K562 (cell line): ENCODE measurements around the gene HAUS1. TPM values are rescaled to one million over a fixed set of nuclear protein-coding genes. Genes with fewer than 3 reads are reported as not detected.

Experiments used
- ATAC-seq: fragments of 200-7000 bp; cut with Tn5 transposase; 3 replicates; pipeline ENCODE4 v1.9.1; 2020; ENCODE audit warnings: moderate library complexity
- BruUV-seq: library from RNA; stranded (reverse); fragments of 400-500 nt; replicated peaks from 2 replicates; lab custom pipeline; 2021; lab: Mats Ljungman, UMichigan
- CTCF ChIA-PET: fragments of 300-600 bp; formaldehyde crosslinking; extraction: SDS; loops from one replicate; lab custom pipeline; 2021; ENCODE audit warnings: low intra/inter-chr PET ratio; lab: Yijun Ruan, JAX
- POLR2A ChIA-PET: fragments of 300-600, 350-650 bp; sonication (Branson Sonifier 250); formaldehyde crosslinking; extraction: SDS; loops from one replicate; lab custom pipeline; 2021; ENCODE audit warnings: antibody characterized with exemption, inconsistent platforms; lab: Yijun Ruan, JAX
- DNase-seq, 4 experiments: peaks; one replicate each; pipeline versions ENCODE4 v3.0.0 to v3.0.0-alpha.2; 2011 to 2018; ENCODE audit warnings: low spot score in 3 of 4, mixed read lengths in 3 of 4; ENCODE audit errors: extremely low read depth in 1 of 4
- FAIRE-seq: peaks from 2 replicates; lab custom pipeline; 2011; peaks lifted over from hg19 to GRCh38; lab: Jason Lieb, UNC
- H2AFZ ChIP-seq: 2 replicates; pipeline ENCODE4 v1.6.0; 2011; ENCODE audit warnings: low read depth, low read length, control low read depth, inconsistent platforms
- H3K27ac ChIP-seq: fragments of 200-600 bp; 3 replicates; pipeline ENCODE4 v1.8.0; 2011; ENCODE audit warnings: low read depth, mild to moderate bottlenecking, control low read depth, inconsistent platforms, low read length, moderate library complexity, mixed read lengths; ENCODE audit errors: extremely low read depth
- H3K27me3 ChIP-seq, 2 experiments: fragments of 300-600 bp in 1 of 2; 2 replicates in 1 of 2; 3 replicates in 1 of 2; pipeline versions ENCODE4 v1.6.0 to v1.8.0; 2011; ENCODE audit warnings: inconsistent platforms in 2 of 2, low read length in 2 of 2, mild to moderate bottlenecking in 1 of 2, mixed read lengths in 1 of 2, moderate library complexity in 1 of 2; ENCODE audit not compliant: control insufficient read depth in 2 of 2, insufficient read depth in 2 of 2
- H3K36me3 ChIP-seq: fragments of 300-600 bp; 3 replicates; pipeline ENCODE4 v1.8.0; 2011; ENCODE audit warnings: mild to moderate bottlenecking, low read length, inconsistent platforms; ENCODE audit not compliant: control insufficient read depth, insufficient read depth
- H3K4me1 ChIP-seq, 2 experiments: fragments of 200-600 bp in 1 of 2; replicated peaks in 1 of 2; 2 replicates in 1 of 2; 3 replicates in 1 of 2; pipeline versions ENCODE4 v1.5.1 to v1.8.0; 2011; ENCODE audit warnings: inconsistent platforms in 2 of 2, low read length in 2 of 2, mild to moderate bottlenecking in 1 of 2, mixed read lengths in 1 of 2, moderate library complexity in 1 of 2; ENCODE audit not compliant: control insufficient read depth in 2 of 2, insufficient read depth in 2 of 2
- H3K4me2 ChIP-seq: 2 replicates; pipeline ENCODE4 v1.6.1; 2011; ENCODE audit warnings: low read length, control low read depth, inconsistent platforms, mixed read lengths; ENCODE audit not compliant: insufficient read depth
- H3K4me3 ChIP-seq: fragments of 200-600 bp; sonication (generic), shearing (Covaris generic); 2 replicates; pipeline ENCODE4 v1.5.1; 2016; ENCODE audit warnings: control low read depth, inconsistent platforms
- H3K79me2 ChIP-seq: fragments of 200-600 bp; 3 replicates; pipeline ENCODE4 v1.8.0; 2011; ENCODE audit warnings: low read length, inconsistent platforms; ENCODE audit not compliant: control insufficient read depth, insufficient read depth
- H3K9ac ChIP-seq, 2 experiments: 2 replicates each; pipeline versions ENCODE4 v1.6.0 to v1.6.1; 2011; ENCODE audit warnings: low read depth in 2 of 2, low read length in 2 of 2, control low read depth in 1 of 2, inconsistent platforms in 1 of 2, mild to moderate bottlenecking in 1 of 2, mixed read lengths in 1 of 2; ENCODE audit not compliant: insufficient read depth in 1 of 2
- H3K9me1 ChIP-seq: one replicate; pipeline ENCODE4 v1.6.0; 2011; ENCODE audit warnings: inconsistent platforms, mild to moderate bottlenecking, low read length, moderate library complexity; ENCODE audit not compliant: control insufficient read depth, insufficient read depth
- H3K9me3 ChIP-seq: replicated peaks from 2 replicates; pipeline ENCODE4 v1.5.1; 2011; ENCODE audit warnings: low read depth, low read length, inconsistent platforms; ENCODE audit not compliant: control insufficient read depth, insufficient read depth
- H4K20me1 ChIP-seq: replicated peaks from 2 replicates; pipeline ENCODE4 v1.6.1; 2011; ENCODE audit warnings: low read length, inconsistent platforms, mixed read lengths; ENCODE audit not compliant: control insufficient read depth, insufficient read depth
- C11orf30 ChIP-seq: fragments of 450-650 bp; IDR thresholded peaks from 2 replicates; pipeline ENCODE4 v1.6.1; 2016; ENCODE audit warnings: low read depth, mild to moderate bottlenecking
- ELF2 ChIP-seq: fragments of 250-450 bp; sonication (Bioruptor Pico); IDR thresholded peaks from 2 replicates; pipeline ENCODE4 v1.5.0; 2021; ENCODE audit warnings: mild to moderate bottlenecking
- HLTF ChIP-seq: fragments of 450-650 bp; IDR thresholded peaks from 2 replicates; pipeline ENCODE4 v1.6.1; 2016
- KAT7 ChIP-seq: sonication (generic); formaldehyde crosslinking; IDR thresholded peaks from 2 replicates; pipeline ENCODE4 v1.8.0; 2022; ENCODE audit warnings: missing genetic modification reagents, mild to moderate bottlenecking, borderline replicate concordance
- POLR3A ChIP-seq: IDR thresholded peaks from 2 replicates; pipeline ENCODE4 v1.6.1; 2011; ENCODE audit warnings: borderline replicate concordance, mild to moderate bottlenecking, moderate library complexity; ENCODE audit not compliant: insufficient read length, insufficient read depth; ENCODE audit errors: extremely low read depth
- TAF7 ChIP-seq: fragments of 450-650 bp; IDR thresholded peaks from 2 replicates; pipeline ENCODE4 v1.6.1; 2016; ENCODE audit warnings: missing genetic modification characterization, missing compliant biosample characterization
- WHSC1 ChIP-seq: IDR thresholded peaks from one replicate; pipeline ENCODE4 v1.6.1; 2012; ENCODE audit warnings: low read length, control low read depth, inconsistent platforms
- ZNF174 ChIP-seq: fragments of 250-450 bp; sonication (Bioruptor Pico); IDR thresholded peaks from 2 replicates; pipeline ENCODE4 v1.4.0; 2020; ENCODE audit warnings: mild to moderate bottlenecking
- ZNF668 ChIP-seq: fragments of 250-450 bp; sonication (Bioruptor Pico); IDR thresholded peaks from 2 replicates; pipeline ENCODE4 v1.8.0; 2022; ENCODE audit warnings: mild to moderate bottlenecking, inconsistent platforms
- WGBS: fragments of 100-300 bp; shearing (Covaris generic); methylation state at CpG from one replicate; pipeline ENCODE4 v1.1.6; 2016; ENCODE audit warnings: low coverage, mixed read lengths; ENCODE audit not compliant: insufficient coverage; ENCODE audit errors: missing lambda C conversion rate; 5-methylcytosine and 5-hydroxymethylcytosine counted together
- in situ Hi-C: fragments of 300-500 bp; cut with MboI; formaldehyde crosslinking; loops from 4 replicates; pipeline ENCODE4 v1.15.0; 2018; ENCODE audit warnings: inconsistent platforms, mixed read lengths
- intact Hi-C: fragments of 100-400 bp; cut with micrococcal nuclease; formaldehyde crosslinking; loops from 2 replicates; pipeline ENCODE4 v1.14.2; 2022
- polyA plus RNA-seq, 8 experiments: library from polyadenylated mRNA; depleted of rRNA in 4 of 8; stranded (reverse) in 5 of 8; unstranded in 3 of 8; fragments of >200 nt; fragmentation: Nextera tagmentation in 2 of 8; fragmentation: Illumina TruSeq in 1 of 8; extraction: Ambion mirVana in 2 of 8; extraction: Trizol in 1 of 8; gene quantifications; 2 replicates each; pipeline versions ENCODE4 v1.2.1 to v1.2.3, GENCODE V29; 2011 to 2014; ENCODE audit warnings: inconsistent platforms in 1 of 8, missing spikeins in 1 of 8
- total RNA-seq, 7 experiments: library from RNA; depleted of rRNA in 6 of 7; stranded (reverse); fragments of >200 nt in 6 of 7; fragmentation: Illumina TruSeq in 2 of 7; extraction: Trizol in 2 of 7; gene quantifications; 2 replicates each; pipeline versions ENCODE4 v1.2.1 to v1.2.3, GENCODE V29; 2011 to 2021; ENCODE audit warnings: low replicate concordance in 1 of 7
- TF ChIP-seq, protein P1 (sequence below): sonication (generic); formaldehyde crosslinking; IDR thresholded peaks from 2 replicates; pipeline ENCODE4 v1.8.1; 2023; ENCODE audit warnings: missing genetic modification reagents, mild to moderate bottlenecking, borderline replicate concordance
- TF ChIP-seq, protein P2 (sequence below), 2 experiments: fragments of 450-650 bp; IDR thresholded peaks; 2 replicates each; pipeline ENCODE4 v1.6.1; 2016
- TF ChIP-seq, protein P3 (sequence below), 2 experiments: fragments of 450-650 bp in 1 of 2; sonication (generic) in 1 of 2; formaldehyde crosslinking; conservative IDR thresholded peaks; 2 replicates each; pipeline versions ENCODE4 v1.4.0 to v1.8.1; 2020 to 2022; ENCODE audit warnings: mild to moderate bottlenecking in 1 of 2, missing genetic modification reagents in 1 of 2
- TF ChIP-seq, protein P4 (sequence below): fragments of 250-450 bp; sonication (Bioruptor Pico); IDR thresholded peaks from 2 replicates; pipeline ENCODE4 v1.9.0; 2021; ENCODE audit warnings: mild to moderate bottlenecking, inconsistent platforms

Gene HAUS1
- total and polyA plus RNA-seq, 9 of the 15 experiments (the other 6 are each of a cell fraction or from before 2014, with no cell fraction given) = 45.6 to 135 (median 76.3) TPM

DNA sequence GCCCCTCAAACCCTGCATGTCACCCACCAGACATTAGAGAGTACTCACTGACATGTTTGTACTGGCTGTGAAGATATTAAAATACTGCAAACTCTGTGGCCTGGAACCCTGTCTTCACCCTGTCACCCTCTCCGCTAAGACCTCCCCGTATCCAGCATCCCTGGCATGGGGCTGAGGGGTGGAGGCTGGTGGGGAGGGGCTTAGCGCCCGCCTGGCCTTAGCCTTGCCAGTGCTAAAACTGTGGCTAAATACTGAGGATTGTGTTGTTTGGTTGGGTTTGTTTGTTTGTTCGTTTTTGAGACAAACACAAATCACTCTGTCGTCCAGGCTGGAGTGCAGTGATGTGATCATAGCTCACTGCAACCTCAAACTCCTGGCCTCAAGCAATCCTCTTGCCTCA lies 34.0 kb upstream of the HAUS1 start:
- H3K79me2 ChIP-seq = peaks cover 50% of the 10 kb centered on the region
- POLR2A ChIA-PET = interaction anchor here (0.8 to 1.5 kb wide), 4 partner anchors 8 to 56 kb away, joined by 3 to 7 read pairs (median 4); no protein-coding TSS in a partner anchor
- no peak overlapping the region for H2AFZ ChIP-seq
- WGBS = 21% methylated on average over 2 of the region's 6 CpGs
- H3K9me1 ChIP-seq = no peaks in the 10 kb centered on the region
- DNase-seq (no peak), ATAC-seq (no peak), FAIRE-seq (no peak)
- TSS peak; percentile 38 for BruUV-seq
- peak overlapping the region; percentile 82; the same call in 1 of the 2 replicates for H3K4me2 ChIP-seq
- in situ Hi-C loops = loop anchor here (10.0 kb wide), 1 partner anchor 395 kb away; no protein-coding TSS in a partner anchor
- peaks cover 10% of the 10 kb centered on the region; the same call in 1 of the 3 replicates for H3K36me3 ChIP-seq
- intact Hi-C loops = no loop called here
- H3K4me1 ChIP-seq = peaks cover 9 to 31% of the 10 kb centered on the region in 2 experiments; a peak in 4 of 5 replicates
- no peak overlapping the region for H3K9ac ChIP-seq
- H3K4me3 ChIP-seq = no peak overlapping the region
- no peak overlapping the region for H3K27ac ChIP-seq
- H4K20me1 ChIP-seq = no peaks in the 10 kb centered on the region
- no peaks in the 10 kb centered on the region for H3K9me3 ChIP-seq
- H3K27me3 ChIP-seq = no peaks in the 10 kb centered on the region
- CTCF ChIA-PET = interaction anchor here (1.1 kb wide), 1 partner anchor 379 kb away, joined by 3 read pairs; no protein-coding TSS in a partner anchor
- TF ChIP-seq WHSC1 = no peak
- no peak for TF ChIP-seq TAF7 (tag)
- TF ChIP-seq ELF2 (CRISPR knock-in tag) = no peak
- TF ChIP-seq, protein P1, sequence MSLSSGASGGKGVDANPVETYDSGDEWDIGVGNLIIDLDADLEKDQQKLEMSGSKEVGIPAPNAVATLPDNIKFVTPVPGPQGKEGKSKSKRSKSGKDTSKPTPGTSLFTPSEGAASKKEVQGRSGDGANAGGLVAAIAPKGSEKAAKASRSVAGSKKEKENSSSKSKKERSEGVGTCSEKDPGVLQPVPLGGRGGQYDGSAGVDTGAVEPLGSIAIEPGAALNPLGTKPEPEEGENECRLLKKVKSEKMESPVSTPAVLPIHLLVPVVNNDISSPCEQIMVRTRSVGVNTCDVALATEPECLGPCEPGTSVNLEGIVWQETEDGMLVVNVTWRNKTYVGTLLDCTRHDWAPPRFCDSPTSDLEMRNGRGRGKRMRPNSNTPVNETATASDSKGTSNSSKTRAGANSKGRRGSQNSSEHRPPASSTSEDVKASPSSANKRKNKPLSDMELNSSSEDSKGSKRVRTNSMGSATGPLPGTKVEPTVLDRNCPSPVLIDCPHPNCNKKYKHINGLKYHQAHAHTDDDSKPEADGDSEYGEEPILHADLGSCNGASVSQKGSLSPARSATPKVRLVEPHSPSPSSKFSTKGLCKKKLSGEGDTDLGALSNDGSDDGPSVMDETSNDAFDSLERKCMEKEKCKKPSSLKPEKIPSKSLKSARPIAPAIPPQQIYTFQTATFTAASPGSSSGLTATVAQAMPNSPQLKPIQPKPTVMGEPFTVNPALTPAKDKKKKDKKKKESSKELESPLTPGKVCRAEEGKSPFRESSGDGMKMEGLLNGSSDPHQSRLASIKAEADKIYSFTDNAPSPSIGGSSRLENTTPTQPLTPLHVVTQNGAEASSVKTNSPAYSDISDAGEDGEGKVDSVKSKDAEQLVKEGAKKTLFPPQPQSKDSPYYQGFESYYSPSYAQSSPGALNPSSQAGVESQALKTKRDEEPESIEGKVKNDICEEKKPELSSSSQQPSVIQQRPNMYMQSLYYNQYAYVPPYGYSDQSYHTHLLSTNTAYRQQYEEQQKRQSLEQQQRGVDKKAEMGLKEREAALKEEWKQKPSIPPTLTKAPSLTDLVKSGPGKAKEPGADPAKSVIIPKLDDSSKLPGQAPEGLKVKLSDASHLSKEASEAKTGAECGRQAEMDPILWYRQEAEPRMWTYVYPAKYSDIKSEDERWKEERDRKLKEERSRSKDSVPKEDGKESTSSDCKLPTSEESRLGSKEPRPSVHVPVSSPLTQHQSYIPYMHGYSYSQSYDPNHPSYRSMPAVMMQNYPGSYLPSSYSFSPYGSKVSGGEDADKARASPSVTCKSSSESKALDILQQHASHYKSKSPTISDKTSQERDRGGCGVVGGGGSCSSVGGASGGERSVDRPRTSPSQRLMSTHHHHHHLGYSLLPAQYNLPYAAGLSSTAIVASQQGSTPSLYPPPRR (CRISPR knock-in tag) = no peak
- TF ChIP-seq, protein P2, sequence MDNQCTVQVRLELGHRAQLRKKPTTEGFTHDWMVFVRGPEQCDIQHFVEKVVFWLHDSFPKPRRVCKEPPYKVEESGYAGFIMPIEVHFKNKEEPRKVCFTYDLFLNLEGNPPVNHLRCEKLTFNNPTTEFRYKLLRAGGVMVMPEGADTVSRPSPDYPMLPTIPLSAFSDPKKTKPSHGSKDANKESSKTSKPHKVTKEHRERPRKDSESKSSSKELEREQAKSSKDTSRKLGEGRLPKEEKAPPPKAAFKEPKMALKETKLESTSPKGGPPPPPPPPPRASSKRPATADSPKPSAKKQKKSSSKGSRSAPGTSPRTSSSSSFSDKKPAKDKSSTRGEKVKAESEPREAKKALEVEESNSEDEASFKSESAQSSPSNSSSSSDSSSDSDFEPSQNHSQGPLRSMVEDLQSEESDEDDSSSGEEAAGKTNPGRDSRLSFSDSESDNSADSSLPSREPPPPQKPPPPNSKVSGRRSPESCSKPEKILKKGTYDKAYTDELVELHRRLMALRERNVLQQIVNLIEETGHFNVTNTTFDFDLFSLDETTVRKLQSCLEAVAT (IDR thresholded peaks at IDR 0.05) = no peak
- TF ChIP-seq POLR3A = no peak
- no peak for TF ChIP-seq C11orf30
- TF ChIP-seq HLTF = no peak
- TF ChIP-seq, protein P3, sequence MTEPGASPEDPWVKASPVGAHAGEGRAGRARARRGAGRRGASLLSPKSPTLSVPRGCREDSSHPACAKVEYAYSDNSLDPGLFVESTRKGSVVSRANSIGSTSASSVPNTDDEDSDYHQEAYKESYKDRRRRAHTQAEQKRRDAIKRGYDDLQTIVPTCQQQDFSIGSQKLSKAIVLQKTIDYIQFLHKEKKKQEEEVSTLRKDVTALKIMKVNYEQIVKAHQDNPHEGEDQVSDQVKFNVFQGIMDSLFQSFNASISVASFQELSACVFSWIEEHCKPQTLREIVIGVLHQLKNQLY (CRISPR knock-in tag; conservative IDR thresholded peaks at IDR 0.05) = no peak
- no peak for TF ChIP-seq ZNF174 (CRISPR knock-in tag)
- TF ChIP-seq, protein P4, sequence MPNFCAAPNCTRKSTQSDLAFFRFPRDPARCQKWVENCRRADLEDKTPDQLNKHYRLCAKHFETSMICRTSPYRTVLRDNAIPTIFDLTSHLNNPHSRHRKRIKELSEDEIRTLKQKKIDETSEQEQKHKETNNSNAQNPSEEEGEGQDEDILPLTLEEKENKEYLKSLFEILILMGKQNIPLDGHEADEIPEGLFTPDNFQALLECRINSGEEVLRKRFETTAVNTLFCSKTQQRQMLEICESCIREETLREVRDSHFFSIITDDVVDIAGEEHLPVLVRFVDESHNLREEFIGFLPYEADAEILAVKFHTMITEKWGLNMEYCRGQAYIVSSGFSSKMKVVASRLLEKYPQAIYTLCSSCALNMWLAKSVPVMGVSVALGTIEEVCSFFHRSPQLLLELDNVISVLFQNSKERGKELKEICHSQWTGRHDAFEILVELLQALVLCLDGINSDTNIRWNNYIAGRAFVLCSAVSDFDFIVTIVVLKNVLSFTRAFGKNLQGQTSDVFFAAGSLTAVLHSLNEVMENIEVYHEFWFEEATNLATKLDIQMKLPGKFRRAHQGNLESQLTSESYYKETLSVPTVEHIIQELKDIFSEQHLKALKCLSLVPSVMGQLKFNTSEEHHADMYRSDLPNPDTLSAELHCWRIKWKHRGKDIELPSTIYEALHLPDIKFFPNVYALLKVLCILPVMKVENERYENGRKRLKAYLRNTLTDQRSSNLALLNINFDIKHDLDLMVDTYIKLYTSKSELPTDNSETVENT (CRISPR knock-in tag) = no peak
- TF ChIP-seq KAT7 (CRISPR knock-in tag) = no peak
- TF ChIP-seq ZNF668 = no peak
